Hepatocyte (in vitro differentiated cells): Measurements from ENCODE around the gene OR7A5.

ENCODE experiments used
- EZH2 ChIP-seq: fragments of 200-600 bp; sonication (generic); IDR thresholded peaks from 2 replicates; pipeline ENCODE4 v1.6.1; 2016; ENCODE audit warnings: antibody characterized with exemption, mild to moderate bottlenecking, borderline replicate concordance
- EZH2phosphoT487 ChIP-seq: fragments of 200-600 bp; sonication (generic); IDR thresholded peaks from one replicate; pipeline ENCODE4 v1.6.1; 2018; ENCODE audit warnings: antibody characterized with exemption, mild to moderate bottlenecking, low read depth, moderate library complexity; ENCODE audit not compliant: unreplicated experiment, severe bottlenecking
- TF ChIP-seq, protein P1 (sequence below): fragments of 200-600 bp; sonication (generic); IDR thresholded peaks from 2 replicates; pipeline ENCODE4 v1.5.1; 2016; ENCODE audit warnings: antibody characterized with exemption, mild to moderate bottlenecking; ENCODE audit not compliant: poor library complexity

DNA sequence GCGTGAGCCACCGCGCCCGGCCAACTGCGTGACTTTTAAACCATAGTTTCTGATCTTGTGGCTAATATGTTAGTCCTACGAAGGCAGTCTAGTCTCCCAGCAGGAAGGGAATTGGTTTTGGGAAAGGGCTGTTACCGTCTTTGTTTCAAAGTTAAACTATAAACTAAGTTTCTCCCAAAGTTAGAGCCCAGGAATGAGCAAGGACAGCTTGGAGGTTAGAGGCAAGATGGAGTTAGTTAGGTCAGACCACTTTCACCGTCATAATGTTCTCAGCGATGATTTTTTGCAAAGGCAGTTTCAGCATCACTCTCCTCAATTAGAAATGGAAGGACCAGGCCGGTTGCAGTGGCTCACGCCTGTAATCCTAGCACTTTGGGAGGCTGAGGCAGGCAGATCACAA, 39.0 kb downstream of the OR7A5 start:
- TF ChIP-seq, protein P1, sequence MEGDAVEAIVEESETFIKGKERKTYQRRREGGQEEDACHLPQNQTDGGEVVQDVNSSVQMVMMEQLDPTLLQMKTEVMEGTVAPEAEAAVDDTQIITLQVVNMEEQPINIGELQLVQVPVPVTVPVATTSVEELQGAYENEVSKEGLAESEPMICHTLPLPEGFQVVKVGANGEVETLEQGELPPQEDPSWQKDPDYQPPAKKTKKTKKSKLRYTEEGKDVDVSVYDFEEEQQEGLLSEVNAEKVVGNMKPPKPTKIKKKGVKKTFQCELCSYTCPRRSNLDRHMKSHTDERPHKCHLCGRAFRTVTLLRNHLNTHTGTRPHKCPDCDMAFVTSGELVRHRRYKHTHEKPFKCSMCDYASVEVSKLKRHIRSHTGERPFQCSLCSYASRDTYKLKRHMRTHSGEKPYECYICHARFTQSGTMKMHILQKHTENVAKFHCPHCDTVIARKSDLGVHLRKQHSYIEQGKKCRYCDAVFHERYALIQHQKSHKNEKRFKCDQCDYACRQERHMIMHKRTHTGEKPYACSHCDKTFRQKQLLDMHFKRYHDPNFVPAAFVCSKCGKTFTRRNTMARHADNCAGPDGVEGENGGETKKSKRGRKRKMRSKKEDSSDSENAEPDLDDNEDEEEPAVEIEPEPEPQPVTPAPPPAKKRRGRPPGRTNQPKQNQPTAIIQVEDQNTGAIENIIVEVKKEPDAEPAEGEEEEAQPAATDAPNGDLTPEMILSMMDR: no peak
- TF ChIP-seq EZH2 (no peak), EZH2phosphoT487 (no peak)
